Ovary (tissue), 9 donors: Measurements from ENCODE around the gene ARHGEF17. TPM values are rescaled to one million over a fixed set of nuclear protein-coding genes. Genes with fewer than 3 reads are reported as not detected.

ENCODE experiments used
- DNase-seq, 5 donors: peaks; one replicate each; pipeline ENCODE4 v3.0.0-alpha.2; 2019 to 2020
- H3K27ac ChIP-seq, 2 donors: fragments of 200-600 bp; one replicate each; pipeline versions ENCODE4 v1.5.1 to v1.8.0; 2019 to 2022
- H3K27me3 ChIP-seq: fragments of 200-600 bp; one replicate; pipeline ENCODE4 v1.8.0; 2022
- H3K36me3 ChIP-seq: fragments of 200-600 bp; sonication (generic); one replicate; pipeline ENCODE4 v1.5.1; 2019
- H3K4me1 ChIP-seq: one replicate; pipeline ENCODE4 v1.8.1; 2013; ENCODE audit warnings: mild to moderate bottlenecking, moderate library complexity; ENCODE audit not compliant: insufficient read depth
- H3K4me3 ChIP-seq: fragments of 200-600 bp; sonication (generic); one replicate; pipeline ENCODE4 v1.5.1; 2017
- H3K9me3 ChIP-seq, 2 donors: fragments of 200-600 bp in 1 of 2; sonication (generic) in 1 of 2; one replicate each; pipeline versions ENCODE4 v1.5.1 to v1.8.1; 2013 to 2019; ENCODE audit warnings: mild to moderate bottlenecking in 1 of 2, moderate library complexity in 1 of 2
- CTCF ChIP-seq, 3 donors: fragments of 450-650 bp in 2 of 3; fragments of 200-600 bp in 1 of 3; IDR thresholded peaks; one replicate each; pipeline versions ENCODE4 v1.5.1 to v1.8.0; 2016 to 2022; ENCODE audit warnings: antibody characterized with exemption in 3 of 3, mild to moderate bottlenecking in 1 of 3
- EP300 ChIP-seq: sonication (generic); formaldehyde crosslinking; IDR thresholded peaks from one replicate; pipeline ENCODE4 v1.6.1; 2017; ENCODE audit warnings: antibody characterized with exemption
- POLR2A ChIP-seq: fragments of 450-650 bp; IDR thresholded peaks from one replicate; pipeline ENCODE4 v1.6.1; 2017; ENCODE audit warnings: antibody characterized with exemption, mild to moderate bottlenecking, moderate library complexity
- WGBS, 3 donors: extraction: QIAGEN DNeasy Blood & Tissue Kit in 1 of 3; methylation state at CpG; one replicate each; pipeline versions ENCODE4 v1.1.5 to v1.1.7; 2013 to 2017; 5-methylcytosine and 5-hydroxymethylcytosine counted together
- intact Hi-C, 4 donors: fragments of 100-400 bp; cut with DNase I; formaldehyde crosslinking; loops; one replicate each; pipeline versions ENCODE4 v1.11.0 to v1.15.1; 2022 to 2023
- polyA plus RNA-seq, 2 donors: library from polyadenylated mRNA; stranded (reverse); fragments of 200-250 nt in 1 of 2; fragments of 350-450 nt in 1 of 2; fragmentation: Illumina TruSeq in 1 of 2; extraction: RNeasy Lipid Tissue Mini Kit (QIAGEN cat#74804) in 1 of 2; gene quantifications; one replicate each; pipeline ENCODE4 v1.2.3, GENCODE V29; 2013 to 2014
- total RNA-seq, 7 donors: library from RNA; depleted of rRNA in 2 of 7; stranded (reverse); fragments of >200 nt in 2 of 7; fragmentation: NEBNext Ultra II Directional in 3 of 7; extraction: Animal tissue kit (Norgen Biotek cat#: 25700) in 3 of 7; gene quantifications; one replicate each; pipeline versions ENCODE4 v1.1.0 to v1.2.4, GENCODE V29; 2016 to 2023
- donor health status: DM: no; HTN: no; CAD: no; lungs with moderate emphysema.
- donor health status: DM: no; HTN: no; CAD: no.
- donor health status: Bipolar disorder and iron deficiency.
- donor health status: DM: yes; HTN: yes; CAD: no.
- donor health status: DM: no; HTN: no; CAD: no.
- donor health status: DM: yes; HTN: yes; CAD: no.

ARHGEF17 gene
- total and polyA plus RNA-seq, 9 donors, result 21.0 to 83.8 (median 46.0) TPM

- 85 to 93% (median 86%) methylated on average over 7 to 8 of the region's 8 CpGs for WGBS, 3 donors
- intact Hi-C loops, result loop anchor here in 1 of 4 donors (5.0 kb wide), 1 partner anchor 34 kb away; no protein-coding TSS in a partner anchor
- DNase-seq, result no peak
- H3K27me3 ChIP-seq, result no peaks in the 10 kb centered on the region
- no peak overlapping the region for H3K27ac ChIP-seq
- no peaks in the 10 kb centered on the region for H3K36me3 ChIP-seq
- H3K4me3 ChIP-seq, result no peak overlapping the region
- H3K4me1 ChIP-seq, result no peaks in the 10 kb centered on the region
- no peaks in the 10 kb centered on the region for H3K9me3 ChIP-seq
- TF ChIP-seq CTCF (IDR thresholded peaks at IDR 0.05) (no peak), POLR2A (no peak), EP300 (no peak)
Measured at GRCh38 chr11:73386016-73386415, 77.9 kb downstream of the ARHGEF17 start.

GRCh38 chr11:73386546-73386945 is 78.5 kb downstream of the ARHGEF17 start:
- no peak for DNase-seq
- no peaks in the 10 kb centered on the region for H3K4me1 ChIP-seq
- 95 to 97% (median 96%) methylated on average over 8 of the region's 8 CpGs for WGBS, 3 donors
- intact Hi-C loops, result loop anchor here in 1 of 4 donors (5.0 kb wide), 1 partner anchor 34 kb away; no protein-coding TSS in a partner anchor
- TF ChIP-seq POLR2A (no peak), CTCF (IDR thresholded peaks at IDR 0.05) (no peak), EP300 (no peak)
- no peak overlapping the region for H3K27ac ChIP-seq
- no peaks in the 10 kb centered on the region for H3K9me3 ChIP-seq
- no peaks in the 10 kb centered on the region for H3K36me3 ChIP-seq
- no peak overlapping the region for H3K4me3 ChIP-seq
- H3K27me3 ChIP-seq, result no peaks in the 10 kb centered on the region

- Histone ChIP-seq H3K36me3 (no peaks in the 10 kb centered on the region), H3K9me3 (no peaks in the 10 kb centered on the region), H3K4me1 (no peaks in the 10 kb centered on the region), H3K27me3 (no peaks in the 10 kb centered on the region), H3K4me3 (no peak overlapping the region), H3K27ac (no peak overlapping the region)
- DNase-seq, result no peak
- TF ChIP-seq POLR2A, result no peak
- no peak for TF ChIP-seq EP300
- TF ChIP-seq CTCF (IDR thresholded peaks at IDR 0.05), result no peak
- intact Hi-C loops, result loop anchor here in 1 of 4 donors (5.0 kb wide), 1 partner anchor 35 kb away; no protein-coding TSS in a partner anchor
- 84 to 89% (median 87%) methylated on average over 19 to 21 of the region's 21 CpGs for WGBS, 3 donors
Measured at GRCh38 chr11:73387594-73388264, 79.7 kb downstream of the ARHGEF17 start.

GRCh38 chr11:73388265-73389133 is 80.4 kb downstream of the ARHGEF17 start:
- intact Hi-C loops, result loop anchor here in 1 of 4 donors (5.0 kb wide), 1 partner anchor 36 kb away; no protein-coding TSS in a partner anchor
- TF ChIP-seq POLR2A (no peak), CTCF (IDR thresholded peaks at IDR 0.05) (no peak), EP300 (no peak)
- 88 to 89% (median 89%) methylated on average over 15 to 23 of the region's 23 CpGs for WGBS, 3 donors
- H3K36me3 ChIP-seq, result no peaks in the 10 kb centered on the region
- no peak overlapping the region for H3K4me3 ChIP-seq
- H3K27ac ChIP-seq, result no peak overlapping the region
- no peaks in the 10 kb centered on the region for H3K4me1 ChIP-seq
- DNase-seq, result no peak
- H3K9me3 ChIP-seq, result no peaks in the 10 kb centered on the region
- no peaks in the 10 kb centered on the region for H3K27me3 ChIP-seq
